Effector CD8-positive, alpha-beta T cell (primary cell): ENCODE measurements around the gene ITSN1.

ENCODE experiments used
- DNase-seq: peaks from one replicate; lab custom pipeline; 2025; lab: John Stamatoyannopoulos, UW

ITSN1 gene

DNA sequence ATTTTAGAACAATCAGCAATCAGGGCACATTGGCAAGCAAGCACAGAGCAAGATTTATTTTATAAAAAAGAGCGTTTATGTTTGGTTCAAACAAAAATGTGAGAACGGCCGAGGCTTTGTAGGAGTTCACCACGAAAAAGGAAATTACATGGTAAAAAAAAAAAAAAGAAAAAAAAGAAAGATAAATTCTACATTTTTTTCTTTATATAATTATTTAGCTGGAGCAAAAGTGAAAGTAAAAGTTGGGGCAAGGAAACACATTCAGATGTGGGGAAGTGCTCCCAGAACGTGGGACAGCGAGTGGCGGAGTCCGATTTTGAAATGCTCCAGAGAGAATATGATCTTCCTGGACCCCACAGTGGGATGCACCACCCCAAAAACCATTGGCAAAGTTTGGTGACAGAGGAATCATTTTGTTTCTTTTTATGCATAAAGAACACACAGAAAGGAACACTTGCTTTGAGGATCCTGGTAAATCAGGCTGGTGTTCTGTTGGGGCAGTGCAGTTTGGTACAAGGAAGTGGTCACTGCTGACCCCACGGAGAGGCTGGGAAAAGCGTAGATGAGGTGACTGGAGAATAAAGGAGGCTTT is 289.6 kb downstream of the ITSN1 start:
- DNase-seq: no peak

DNA sequence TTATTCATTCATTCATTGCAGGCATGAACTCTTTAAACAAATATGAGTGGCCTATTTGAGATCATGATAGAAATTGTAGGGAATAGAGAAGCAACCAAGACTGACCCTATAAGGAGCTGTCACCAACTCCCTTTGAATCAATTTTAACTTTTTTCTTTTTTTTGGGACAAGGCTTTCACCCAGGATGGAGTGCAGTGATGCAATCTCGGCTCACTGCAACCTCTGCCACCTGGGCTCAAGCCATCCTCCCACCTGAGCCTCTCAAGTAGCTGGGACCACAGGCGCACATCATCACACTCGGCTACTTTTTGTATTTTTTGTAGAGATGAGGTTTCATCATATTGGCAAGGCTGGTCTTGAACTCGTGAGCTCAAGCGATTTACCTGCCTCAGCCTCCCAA is 290.4 kb downstream of the ITSN1 start:
- no peak for DNase-seq

DNA sequence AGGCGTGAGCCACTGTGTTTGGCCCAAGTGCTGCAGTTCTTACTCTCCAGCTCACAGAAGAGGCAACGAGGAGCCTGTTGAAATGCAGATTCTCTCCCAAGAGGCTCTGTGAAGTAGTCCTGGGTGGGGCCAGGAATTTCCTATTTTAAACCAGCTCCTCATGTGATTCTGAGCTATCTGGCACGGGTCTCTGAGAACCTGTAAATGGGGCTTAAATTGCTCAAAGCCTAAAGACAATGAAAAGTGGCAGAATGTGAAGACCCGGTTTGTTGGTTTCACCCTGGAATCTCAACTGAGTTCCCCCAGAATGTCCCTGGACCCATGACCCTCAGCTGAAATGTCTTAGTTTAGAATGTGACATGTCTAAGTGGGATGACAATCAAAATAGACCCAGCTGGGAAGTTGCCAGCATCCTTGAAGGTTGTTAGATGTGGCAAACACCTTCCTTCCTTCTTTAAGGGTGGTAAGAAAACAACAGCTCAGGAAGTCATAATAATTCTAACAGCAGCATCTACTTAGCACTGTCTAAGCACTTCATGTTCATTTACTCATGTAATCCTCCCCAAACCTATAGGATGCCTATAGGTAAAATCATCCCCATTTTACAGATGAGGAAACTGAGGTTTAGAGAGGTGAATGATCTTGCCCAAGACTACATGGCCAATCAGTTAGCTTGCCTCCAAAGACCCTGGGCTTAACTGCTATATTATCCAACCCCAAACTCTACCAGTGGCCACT is 294.2 kb downstream of the ITSN1 start:
- DNase-seq: peak; percentile 33

DNA sequence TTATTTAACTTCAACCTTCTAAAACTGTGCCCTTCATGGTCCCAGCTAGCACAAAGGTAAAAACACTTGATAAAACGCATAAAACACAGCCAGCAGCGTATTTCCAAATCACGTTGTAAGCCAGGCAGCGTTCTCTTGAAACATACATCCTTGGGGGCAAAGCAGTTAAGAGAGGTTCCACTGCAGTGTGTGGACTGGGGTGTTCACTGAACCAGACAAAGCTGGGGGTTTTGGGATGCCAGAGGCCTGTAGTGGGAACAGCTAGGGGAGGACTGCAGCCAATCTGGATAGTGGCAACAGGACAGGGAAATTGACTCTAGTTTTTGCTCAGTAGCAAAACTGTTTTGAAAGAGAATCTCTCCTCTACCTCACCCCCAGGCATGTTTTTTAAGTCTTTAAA is 294.8 kb downstream of the ITSN1 start:
- DNase-seq: no peak

DNA sequence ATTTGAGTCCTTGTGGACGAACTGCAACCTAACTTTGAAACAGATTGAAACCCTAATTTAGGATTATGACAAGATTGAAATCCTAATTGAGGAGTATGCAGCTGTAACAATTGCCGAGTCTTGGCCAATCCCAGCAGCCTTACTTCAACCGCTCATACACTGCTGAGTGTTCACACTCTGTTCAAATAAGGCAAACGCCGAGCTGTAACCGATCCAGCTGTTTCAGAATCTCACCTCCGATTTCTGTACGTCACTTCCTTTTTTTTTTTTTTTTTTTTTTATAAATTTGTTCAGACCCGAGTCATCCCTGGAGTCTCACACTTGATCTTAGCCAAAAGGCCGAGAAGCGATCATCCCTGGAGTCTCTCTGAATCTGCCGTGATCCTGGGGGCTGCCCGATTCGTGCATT is 295.6 kb downstream of the ITSN1 start:
- DNase-seq: no peak

DNA sequence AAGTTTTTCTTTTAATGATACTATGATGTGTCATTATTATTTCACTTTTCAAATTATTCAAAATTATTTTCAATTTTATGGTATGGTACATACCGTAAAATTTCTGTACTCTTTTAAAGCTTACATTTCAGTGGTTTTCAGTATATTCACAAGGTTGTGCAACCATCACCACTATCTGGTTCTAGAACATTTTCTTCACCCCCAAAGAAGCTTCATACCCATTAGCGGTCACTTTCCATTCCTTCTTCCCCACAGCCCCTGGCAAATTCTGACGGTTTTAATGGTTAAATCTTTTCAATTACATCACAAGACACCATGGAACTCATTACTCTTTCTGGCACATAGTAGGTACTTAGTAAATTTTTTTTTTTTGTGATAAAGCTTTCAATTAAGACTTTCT is 296.1 kb downstream of the ITSN1 start:
- DNase-seq: no peak

DNA sequence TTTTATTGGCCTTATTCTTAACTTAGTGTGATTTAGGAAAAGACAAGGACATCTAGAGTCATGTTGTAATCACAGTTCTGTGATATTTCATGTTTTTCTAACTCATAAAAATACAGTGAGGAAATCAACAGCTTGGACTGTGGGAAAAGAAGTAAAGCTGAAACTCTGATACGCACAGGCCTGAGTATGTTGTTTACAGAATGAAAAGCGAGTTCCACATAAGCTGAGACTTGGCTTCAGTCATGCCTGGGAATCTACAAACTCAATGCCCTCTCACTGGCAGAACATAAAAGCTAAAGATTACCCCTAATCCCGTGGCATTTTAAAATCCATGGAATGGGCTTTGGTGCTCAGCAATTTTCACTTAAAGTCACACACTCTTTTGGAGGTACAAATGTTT is 296.9 kb downstream of the ITSN1 start:
- DNase-seq: no peak

DNA sequence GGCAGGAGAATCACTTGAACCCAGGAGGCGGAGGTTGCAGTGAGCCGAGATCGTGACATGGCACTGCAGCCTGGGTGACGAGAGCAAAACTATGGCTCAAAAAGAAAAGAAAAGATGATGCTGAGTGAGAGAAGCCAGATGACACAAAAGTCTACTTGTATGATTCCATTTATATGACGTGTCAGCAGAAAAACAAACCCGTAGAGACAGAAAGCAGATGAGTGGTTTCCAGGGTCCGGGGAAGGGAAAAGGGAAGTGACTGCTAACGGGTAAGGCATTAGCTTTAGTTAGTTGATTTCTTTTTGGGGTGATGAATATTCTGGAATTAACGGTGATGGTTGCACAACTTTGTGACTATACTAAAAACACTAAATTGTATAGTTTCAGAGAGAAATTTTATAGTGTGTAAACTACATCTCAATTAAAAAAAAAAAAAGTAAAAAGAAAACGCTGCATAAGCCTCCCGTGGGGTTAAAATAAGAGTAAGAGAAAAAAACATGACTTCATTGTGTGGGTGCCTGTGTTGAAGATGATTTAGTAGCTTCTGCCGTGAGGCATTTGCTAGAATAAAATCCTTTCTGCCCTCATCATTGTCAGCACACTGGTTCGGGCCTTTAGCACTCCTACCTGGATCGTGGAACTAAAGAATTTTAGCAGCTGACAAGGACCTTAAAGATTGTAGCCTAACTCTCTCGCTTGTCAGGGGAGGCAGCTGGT is 298.0 kb downstream of the ITSN1 start:
- DNase-seq: no peak

DNA sequence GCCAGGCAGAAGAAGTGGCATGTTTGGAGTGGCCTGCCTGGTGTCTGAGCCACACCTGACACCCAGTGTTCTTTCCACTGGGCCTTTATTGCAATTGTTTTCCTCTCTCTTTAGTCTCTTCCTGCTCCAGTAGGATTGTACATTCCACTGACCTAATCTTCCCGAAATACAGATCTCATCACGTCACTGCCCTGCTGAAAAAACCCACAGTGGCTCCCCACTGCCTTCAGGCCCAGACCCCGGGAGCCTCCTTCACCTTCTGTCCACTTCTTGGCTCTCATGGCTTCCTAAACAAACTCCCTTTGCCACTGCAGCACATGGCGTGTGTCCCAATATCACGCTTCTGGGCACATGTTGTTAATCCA is 298.6 kb downstream of the ITSN1 start:
- DNase-seq: no peak

DNA sequence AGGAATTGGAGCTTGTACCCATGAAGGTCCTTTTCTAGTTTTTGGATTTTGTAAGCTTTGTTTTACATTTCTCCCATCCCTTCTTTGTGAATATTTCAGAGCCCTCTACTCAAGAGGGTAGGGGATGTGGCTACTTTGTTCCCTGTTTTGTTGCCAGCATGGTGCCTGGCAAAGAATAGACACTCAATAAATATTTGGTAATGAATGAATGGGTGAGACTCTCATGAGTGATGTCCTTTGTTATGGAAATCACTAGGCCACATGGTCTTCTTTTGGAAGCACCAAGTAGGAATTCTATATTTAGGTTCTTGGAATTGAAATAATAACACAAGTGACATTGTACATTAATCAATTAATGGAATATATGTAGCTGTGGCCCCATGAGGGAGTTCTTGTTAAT is 300.1 kb downstream of the ITSN1 start:
- no peak for DNase-seq

DNA sequence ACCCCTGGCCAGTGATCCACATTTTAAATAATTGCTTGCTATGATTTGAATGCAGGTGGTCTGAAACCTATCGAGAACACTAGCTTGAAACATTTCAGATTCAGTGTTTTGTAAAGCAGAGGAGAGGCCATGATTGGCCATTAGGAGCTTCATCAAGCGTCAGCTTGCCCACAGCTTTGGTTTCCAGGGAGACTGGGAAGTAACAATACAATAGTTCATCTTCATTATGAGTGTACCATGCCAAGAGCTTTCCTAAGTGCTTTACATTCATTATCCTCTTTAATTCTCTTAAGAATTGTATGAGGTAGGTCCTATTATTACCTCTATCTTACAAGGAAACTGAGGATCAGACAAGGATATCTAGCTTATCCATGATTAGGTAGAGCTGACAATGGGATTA is 301.0 kb downstream of the ITSN1 start:
- DNase-seq: no peak

DNA sequence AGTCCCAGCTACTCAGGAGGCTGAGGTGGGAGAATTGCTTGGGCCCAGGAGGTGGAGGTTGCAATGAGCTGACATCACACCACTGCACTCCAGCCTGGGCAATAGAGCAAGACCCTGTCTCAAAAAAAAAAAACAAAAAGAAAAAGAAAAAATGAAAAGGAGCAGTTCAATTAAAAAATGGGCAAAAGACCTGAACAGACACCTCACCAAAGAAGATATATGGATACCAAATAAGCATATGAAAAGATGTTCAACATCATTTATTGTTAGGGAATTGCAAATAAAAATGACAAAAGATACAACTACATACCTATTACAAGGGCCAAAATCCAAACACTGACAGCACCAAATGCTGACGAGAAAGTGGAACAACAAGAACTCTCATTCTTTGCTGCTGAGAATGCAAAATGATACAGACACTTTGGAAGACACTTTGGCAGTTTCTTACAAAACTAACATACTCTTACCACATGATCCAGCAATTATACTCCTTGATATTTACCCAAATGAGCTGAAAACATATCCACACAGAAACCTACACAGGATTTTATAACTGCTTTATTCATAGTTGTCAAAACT is 302.0 kb downstream of the ITSN1 start:
- DNase-seq: no peak

DNA sequence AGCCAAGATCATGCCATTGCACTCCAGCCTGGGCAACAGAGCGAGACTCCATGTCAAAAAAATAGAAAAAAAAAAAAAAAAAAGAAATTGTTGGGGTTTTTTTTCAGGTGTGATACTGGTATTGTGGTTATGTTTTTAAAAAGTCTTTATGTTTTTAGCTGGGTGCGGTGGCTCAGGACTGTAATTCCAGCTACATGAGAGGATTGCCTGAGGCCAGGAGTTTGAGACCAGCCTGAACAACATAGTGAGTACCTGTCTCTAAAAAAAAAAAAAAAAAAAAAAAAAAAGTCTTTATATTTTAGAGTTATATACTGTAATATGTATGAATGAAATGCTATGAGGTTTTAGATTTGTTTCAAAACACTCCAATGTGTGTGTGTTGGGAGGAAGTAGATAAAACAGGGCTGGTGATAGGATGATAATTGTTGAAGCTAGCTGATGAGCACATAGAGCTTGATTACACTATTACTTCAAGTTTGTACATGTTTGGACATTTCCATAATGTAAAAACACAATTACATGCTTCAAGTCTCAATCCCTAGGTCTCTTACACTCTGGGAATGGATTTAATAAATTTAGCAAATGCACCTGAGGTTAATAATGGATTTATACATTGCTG is 303.5 kb downstream of the ITSN1 start:
- no peak for DNase-seq

DNA sequence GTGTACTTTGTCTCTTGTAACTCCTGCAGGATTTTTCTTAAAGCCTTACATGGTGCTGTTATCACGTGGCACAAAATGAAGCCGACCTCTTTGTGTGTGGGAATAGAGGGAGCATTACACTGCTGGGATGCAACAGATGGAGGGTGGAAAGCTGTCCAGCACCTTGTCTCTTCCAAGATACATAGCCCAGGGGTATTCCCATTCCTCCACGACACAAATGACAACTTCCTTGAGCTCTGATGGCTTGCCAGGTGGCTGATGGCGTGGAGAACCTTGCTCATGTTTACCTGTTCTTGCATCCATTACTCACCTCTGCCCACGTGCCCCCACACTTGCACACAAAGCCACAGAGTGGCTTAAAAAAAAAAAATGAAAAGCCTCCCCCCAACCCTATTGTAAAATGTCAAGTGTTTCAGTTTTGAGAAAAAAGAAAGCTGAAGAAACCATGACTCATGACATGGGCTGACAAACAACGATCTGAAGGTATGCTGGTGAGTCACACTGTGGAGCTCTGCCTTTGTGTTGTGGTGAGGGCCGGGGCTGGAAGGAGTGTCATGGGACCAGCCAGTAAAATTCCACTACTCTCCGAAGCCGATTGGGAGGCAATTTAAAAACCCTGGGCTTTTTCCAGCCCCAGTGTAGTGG is 305.3 kb downstream of the ITSN1 start:
- DNase-seq: peak; percentile 69

DNA sequence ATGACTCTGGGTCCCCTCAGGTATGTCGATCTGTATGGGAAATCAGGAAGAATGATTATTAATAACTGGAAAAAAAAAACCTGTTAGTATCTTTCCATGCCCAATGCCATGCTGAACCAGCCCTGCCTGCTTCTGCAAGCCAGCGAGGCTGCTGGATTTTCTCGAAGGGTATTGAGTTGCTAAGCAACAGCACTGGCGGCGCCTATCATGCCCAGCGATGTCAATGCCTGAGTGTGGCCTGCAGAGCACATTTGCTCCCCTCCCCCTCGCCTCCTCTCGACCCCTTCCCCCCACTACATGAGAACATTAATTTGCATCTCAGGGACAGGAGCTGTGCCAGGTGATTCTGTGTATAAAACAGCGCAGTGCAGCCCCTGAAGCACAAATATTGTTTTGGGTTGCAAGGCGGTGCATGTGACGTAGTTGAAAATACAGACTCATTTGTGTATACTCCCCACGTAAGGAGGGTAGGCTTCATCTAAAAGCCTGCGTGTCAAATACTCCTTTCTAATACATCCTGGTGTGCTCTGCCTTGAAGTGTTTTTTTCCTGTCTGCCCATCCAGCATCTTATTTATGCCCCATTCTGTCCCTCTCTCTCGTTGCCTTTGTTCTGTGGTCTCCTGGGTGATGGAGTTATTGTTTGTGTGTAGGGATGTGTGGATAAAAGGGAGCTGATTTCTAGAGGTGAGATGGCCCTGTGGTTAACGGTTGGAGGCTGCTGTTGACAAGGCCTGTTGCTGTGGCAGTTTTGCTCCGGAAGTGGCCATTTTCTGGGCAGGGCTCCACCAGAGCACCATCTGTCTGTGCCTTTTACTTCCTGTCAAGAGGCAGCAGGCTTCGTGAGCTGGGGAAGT is 306.0 kb downstream of the ITSN1 start:
- DNase-seq: peak; percentile 59

DNA sequence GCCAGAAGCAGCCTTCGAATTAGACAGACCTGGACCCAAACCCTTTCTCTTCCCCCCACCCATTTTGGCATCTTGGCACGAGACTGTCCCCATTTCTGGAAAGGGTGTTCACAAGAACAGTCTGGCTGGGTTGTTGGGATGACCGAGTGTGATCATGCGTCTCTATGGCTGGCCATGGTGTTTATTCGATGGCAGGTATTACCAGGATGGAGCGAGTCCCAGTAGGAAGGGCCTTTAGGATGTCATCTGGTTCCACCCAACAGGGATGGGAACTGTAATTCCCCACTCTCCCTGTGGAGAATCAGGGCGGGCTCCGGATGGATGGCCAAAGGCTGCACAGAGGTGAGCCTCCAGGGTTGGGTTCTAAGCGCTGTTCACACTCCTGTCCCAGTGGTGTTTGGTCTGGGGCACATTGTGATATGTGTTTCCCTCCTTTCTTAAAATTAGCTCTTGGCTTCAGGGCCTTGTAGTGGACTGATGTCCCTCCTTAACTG is 306.7 kb downstream of the ITSN1 start:
- no peak for DNase-seq
